IMR-90 (cell line): ENCODE results near the gene SCD.

Source experiments
- CEBPB ChIP-seq: IDR thresholded peaks from 2 replicates; pipeline ENCODE4 v1.6.1; 2012; ENCODE audit warnings: low read depth, low read length, improper control_type of control experiment
- CHD1 ChIP-seq: IDR thresholded peaks from 2 replicates; pipeline ENCODE4 v1.6.1; 2012; ENCODE audit warnings: low read depth, low read length, improper control_type of control experiment
- MAZ ChIP-seq: IDR thresholded peaks from 2 replicates; pipeline ENCODE4 v1.6.1; 2012; ENCODE audit warnings: low read depth, mild to moderate bottlenecking, low read length, improper control_type of control experiment, moderate library complexity, borderline replicate concordance
- MXI1 ChIP-seq: IDR thresholded peaks from 2 replicates; pipeline ENCODE4 v1.6.1; 2012; ENCODE audit warnings: low read depth, mild to moderate bottlenecking, low read length, moderate library complexity, borderline replicate concordance
- POLR2A ChIP-seq: IDR thresholded peaks from 2 replicates; pipeline ENCODE4 v1.6.1; 2012; ENCODE audit warnings: mild to moderate bottlenecking, low read depth, low read length
- RAD21 ChIP-seq: IDR thresholded peaks from 2 replicates; pipeline ENCODE4 v1.6.1; 2012; ENCODE audit warnings: low read length, improper control_type of control experiment
- RCOR1 ChIP-seq: IDR thresholded peaks from 2 replicates; pipeline ENCODE4 v1.6.1; 2012; ENCODE audit warnings: mild to moderate bottlenecking, low read length, improper control_type of control experiment; ENCODE audit not compliant: insufficient replicate concordance
- RFX5 ChIP-seq: IDR thresholded peaks from 2 replicates; pipeline ENCODE4 v1.8.0; 2012; ENCODE audit warnings: low read depth, mild to moderate bottlenecking, low read length, moderate library complexity
- TF ChIP-seq, protein P1 (sequence below): conservative IDR thresholded peaks from 2 replicates; pipeline ENCODE4 v1.5.1; 2012; ENCODE audit warnings: mild to moderate bottlenecking, low read depth, low read length, improper control_type of control experiment

DNA sequence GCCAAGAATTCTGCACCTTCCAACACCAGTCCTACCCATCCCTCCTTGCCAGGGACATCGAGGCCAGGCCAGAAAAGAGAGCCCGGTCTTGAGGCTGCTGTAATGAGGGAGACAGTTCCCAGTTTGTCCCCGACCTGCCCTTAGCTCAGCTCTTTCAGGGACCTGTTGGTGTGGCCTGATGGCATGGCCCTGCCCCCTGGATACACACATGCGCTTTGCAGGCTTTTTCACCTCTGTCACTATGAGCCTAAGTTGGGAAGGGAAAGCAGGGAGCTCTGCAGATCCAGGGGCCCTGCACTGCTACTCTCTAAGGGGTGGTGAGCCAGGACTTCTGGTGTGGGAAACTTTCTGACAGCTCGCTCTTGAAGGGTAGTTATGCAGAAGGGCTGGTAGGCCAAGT is 2.1 kb downstream of the SCD start:
- TF ChIP-seq RFX5 (no peak), MXI1 (no peak), POLR2A (no peak), CEBPB (no peak), RAD21 (no peak), RCOR1 (no peak), CHD1 (no peak), MAZ (no peak)
- TF ChIP-seq, protein P1, sequence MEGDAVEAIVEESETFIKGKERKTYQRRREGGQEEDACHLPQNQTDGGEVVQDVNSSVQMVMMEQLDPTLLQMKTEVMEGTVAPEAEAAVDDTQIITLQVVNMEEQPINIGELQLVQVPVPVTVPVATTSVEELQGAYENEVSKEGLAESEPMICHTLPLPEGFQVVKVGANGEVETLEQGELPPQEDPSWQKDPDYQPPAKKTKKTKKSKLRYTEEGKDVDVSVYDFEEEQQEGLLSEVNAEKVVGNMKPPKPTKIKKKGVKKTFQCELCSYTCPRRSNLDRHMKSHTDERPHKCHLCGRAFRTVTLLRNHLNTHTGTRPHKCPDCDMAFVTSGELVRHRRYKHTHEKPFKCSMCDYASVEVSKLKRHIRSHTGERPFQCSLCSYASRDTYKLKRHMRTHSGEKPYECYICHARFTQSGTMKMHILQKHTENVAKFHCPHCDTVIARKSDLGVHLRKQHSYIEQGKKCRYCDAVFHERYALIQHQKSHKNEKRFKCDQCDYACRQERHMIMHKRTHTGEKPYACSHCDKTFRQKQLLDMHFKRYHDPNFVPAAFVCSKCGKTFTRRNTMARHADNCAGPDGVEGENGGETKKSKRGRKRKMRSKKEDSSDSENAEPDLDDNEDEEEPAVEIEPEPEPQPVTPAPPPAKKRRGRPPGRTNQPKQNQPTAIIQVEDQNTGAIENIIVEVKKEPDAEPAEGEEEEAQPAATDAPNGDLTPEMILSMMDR = no peak
